ENCODE data around the gene WDR38.
A peak's percentile ranks its signal among the peaks of the same experiment; 100 is the strongest.

Gene WDR38

DNA sequence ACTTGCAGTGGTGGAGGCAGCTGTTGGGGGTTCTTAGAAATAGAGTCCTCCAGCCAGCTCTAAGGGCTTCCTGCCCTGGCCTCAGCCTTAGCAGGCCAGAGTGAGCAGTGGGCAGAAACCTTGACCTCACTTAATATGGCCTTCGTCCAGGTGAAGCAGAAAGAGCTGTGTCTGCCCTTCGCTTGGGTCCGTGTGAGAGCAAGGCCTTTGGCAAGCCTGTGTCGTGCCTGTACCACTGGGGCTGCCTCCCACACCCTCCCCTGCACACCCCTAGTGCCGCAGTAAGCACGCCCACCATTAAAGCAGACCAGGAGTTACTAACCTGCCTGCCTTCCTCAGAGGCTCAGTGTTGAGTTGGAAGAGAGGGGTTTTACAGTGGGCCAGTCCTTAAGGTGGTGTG, 22.2 kb downstream of the WDR38 start:
- Mint-ChIP-seq H3K9me3 (no peaks in the 10 kb centered on the region), H3K27ac (peak overlapping the region; percentile 84), H3K36me3 (peaks cover 41 to 68% of the 10 kb centered on the region in 2 donors), H3K4me3 (no peak overlapping the region), H3K27me3 (no peaks in the 10 kb centered on the region), H3K4me1 (peaks cover 38 to 50% of the 10 kb centered on the region in 2 donors)
- ATAC-seq (replicated peaks) (no peak), DNase-seq (no peak)

DNA sequence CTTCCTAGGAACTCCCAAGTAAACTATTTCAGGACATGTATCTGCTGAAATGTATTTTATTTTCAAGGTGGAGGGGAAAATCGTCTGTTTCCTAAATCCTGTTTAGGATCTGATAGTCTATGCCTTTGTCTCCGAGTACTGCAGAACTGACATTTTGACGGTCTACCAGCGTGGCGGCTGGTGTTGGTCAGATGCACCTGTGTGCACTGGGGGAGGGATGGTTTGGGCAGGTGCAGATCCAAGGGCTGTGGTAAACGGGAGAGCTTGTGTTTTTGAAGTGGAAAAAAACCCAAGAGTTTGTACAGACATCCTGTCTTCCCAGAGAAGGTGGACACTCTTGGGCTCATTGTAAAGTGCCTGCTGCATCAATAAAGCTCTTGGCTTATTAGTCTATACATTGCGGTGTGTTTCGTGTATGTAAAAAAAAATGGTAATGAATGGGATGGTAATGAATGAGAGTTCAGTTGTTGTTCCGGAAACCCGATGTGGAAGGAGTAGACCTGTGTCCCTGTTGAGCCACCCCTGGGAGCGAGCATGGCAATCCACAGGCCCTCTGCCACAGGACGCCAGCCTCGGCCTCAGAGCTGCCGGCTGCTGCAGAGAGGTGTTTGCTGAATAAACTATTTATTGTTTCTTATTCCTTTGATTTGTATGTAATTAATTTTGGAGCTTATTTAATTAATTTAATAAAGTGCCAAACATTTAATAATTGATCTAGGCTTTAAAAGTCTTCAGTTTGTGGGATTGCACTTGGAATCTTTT, 23.9 kb downstream of the WDR38 start:
- Mint-ChIP-seq H3K27me3 (no peaks in the 10 kb centered on the region), H3K9me3 (no peaks in the 10 kb centered on the region), H3K4me1 (peaks cover 24 to 33% of the 10 kb centered on the region in 2 donors), H3K27ac (peak overlapping the region; percentile 91), H3K4me3 (no peak overlapping the region), H3K36me3 (peaks cover 36 to 58% of the 10 kb centered on the region in 2 donors)
- no peak for DNase-seq
- no peak for ATAC-seq (replicated peaks)

DNA sequence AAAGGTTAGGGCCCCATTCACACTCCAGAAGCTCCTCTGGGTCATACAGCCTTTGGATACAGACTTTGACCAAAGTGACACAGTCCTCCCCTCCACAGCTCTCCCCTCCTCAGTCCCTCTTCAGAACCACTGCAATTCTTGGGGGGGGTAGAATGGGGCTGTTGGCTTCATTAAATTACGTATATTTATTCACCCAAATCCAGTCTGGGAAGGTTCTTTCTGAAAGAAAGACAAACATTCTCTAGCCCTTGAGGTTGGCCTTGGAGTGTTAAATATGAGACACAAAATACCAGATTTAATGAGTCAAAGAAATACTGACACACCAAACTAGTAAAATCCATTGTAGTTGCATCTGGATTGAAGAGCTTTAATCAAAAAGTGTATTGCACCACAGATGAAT, 24.8 kb downstream of the WDR38 start:
- no peak overlapping the region for H3K4me3 Mint-ChIP-seq
- H3K27ac Mint-ChIP-seq: no peak overlapping the region
- no peaks in the 10 kb centered on the region for H3K9me3 Mint-ChIP-seq
- ATAC-seq (replicated peaks) (no peak), DNase-seq (no peak)
- peaks cover 29 to 51% of the 10 kb centered on the region in 2 donors for H3K36me3 Mint-ChIP-seq
- H3K27me3 Mint-ChIP-seq: no peaks in the 10 kb centered on the region
- peaks cover 18 to 25% of the 10 kb centered on the region in 2 donors for H3K4me1 Mint-ChIP-seq

DNA sequence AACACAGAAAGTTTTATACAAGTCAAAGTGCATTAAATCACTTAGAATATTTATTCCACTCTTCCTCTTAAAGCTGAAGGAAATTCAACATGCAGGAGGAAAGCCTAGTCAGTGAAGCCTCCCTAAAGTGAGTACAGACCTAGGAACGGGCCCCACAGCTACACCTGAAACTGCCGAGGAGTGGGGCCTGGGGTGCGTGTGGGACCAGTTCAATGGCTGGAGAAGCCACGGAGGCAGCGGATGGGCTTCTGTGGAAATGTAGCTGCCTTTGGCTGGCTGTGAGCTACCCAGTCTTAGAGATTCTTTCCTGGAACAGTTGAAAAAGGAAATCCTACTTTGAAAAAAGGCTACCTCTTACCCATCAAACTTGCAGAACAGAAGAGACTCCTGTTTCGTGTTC, 25.3 kb downstream of the WDR38 start:
- peaks cover 24 to 49% of the 10 kb centered on the region in 2 donors for H3K36me3 Mint-ChIP-seq

DNA sequence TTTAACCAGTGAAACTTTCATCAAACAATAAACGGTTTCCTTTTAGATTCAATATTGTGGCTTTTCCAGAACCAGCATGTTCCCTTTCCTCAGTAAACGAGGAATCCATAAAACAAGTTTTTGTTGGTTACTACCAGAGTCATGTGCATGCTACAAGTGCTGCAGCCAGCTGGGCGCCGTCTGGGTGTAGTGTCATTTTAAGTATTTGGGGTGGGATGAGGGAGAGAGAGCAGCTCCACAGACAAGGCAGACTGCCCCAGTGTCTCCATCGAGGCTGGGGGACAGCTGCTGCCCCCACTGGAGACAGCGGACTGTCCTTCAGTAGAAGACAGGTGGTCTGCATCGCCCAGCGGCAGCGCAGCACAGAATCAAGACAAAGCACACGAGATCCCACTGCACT, 26.0 kb downstream of the WDR38 start:
- Mint-ChIP-seq H3K36me3 (peaks cover 24 to 48% of the 10 kb centered on the region in 2 donors), H3K4me3 (no peak overlapping the region), H3K9me3 (no peaks in the 10 kb centered on the region), H3K27ac (peak overlapping the region; percentile 16), H3K27me3 (no peaks in the 10 kb centered on the region), H3K4me1 (peaks cover 11 to 17% of the 10 kb centered on the region in 2 donors)
- ATAC-seq (replicated peaks) (no peak), DNase-seq (no peak)

More for the DNA sequence above, 25.3 kb downstream of the WDR38 start:
- Mint-ChIP-seq H3K4me3 (no peak overlapping the region), H3K27ac (peak overlapping the region; percentile 14), H3K4me1 (peaks cover 13 to 20% of the 10 kb centered on the region in 2 donors), H3K27me3 (no peaks in the 10 kb centered on the region), H3K9me3 (no peaks in the 10 kb centered on the region)
- DNase-seq: no peak
- ATAC-seq (replicated peaks): no peak

DNA sequence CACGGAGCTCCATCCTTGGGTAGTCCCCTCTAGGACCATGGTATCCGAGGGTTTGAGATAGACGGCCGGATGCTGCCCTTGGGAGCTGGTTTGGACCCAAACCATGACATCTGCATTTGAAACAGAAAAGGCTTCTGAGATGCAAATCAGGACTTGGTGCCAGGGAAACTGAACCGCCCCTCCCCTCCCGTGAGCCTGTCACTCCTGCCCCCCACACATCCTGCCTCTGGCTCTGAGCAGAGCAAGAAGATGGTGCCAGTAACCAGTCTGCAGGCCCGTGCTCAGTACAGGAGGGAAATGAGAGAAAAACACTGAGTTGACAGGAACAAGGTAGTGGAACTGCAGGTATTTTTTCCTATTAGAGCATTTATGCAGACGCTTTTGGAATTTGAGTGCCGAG, 27.2 kb downstream of the WDR38 start:
- Mint-ChIP-seq H3K36me3 (peaks cover 23 to 46% of the 10 kb centered on the region in 2 donors), H3K27me3 (no peaks in the 10 kb centered on the region), H3K4me3 (no peak overlapping the region), H3K27ac (no peak overlapping the region), H3K4me1 (peaks cover 7 to 15% of the 10 kb centered on the region in 2 donors), H3K9me3 (no peaks in the 10 kb centered on the region)
- ATAC-seq (replicated peaks) (no peak), DNase-seq (no peak)

DNA sequence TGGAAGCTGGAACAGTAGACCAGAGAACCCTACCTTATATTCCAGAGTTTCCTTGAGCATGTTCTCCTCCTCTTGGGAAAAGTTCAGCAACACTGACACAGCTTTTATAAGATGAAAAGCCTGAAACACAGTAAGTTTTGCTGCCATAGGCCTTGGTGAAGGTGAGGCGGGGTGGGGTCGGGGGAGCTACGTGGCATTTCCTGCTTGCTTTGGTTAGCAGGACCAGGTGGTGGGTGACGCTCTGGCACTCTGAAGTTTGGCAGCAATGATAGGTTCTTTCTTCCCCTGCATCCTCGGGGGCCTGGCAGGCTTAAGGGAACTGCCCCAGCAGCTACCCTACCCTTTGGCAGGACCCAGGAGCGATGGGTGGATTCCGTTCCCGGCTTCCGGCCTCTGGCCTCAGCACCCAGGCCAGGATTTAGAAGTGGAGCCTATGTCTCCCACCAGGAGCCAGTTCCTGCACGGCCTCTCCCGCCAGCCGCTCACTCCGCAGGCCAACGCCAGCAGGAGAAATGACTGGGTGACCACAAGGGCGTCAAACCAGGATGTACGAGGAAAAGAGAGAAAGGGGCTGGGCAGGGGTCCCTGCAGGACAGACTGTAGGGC, 28.0 kb downstream of the WDR38 start:
- Mint-ChIP-seq H3K36me3 (peaks cover 27 to 47% of the 10 kb centered on the region in 2 donors), H3K27ac (peak overlapping the region; percentile 31), H3K27me3 (no peaks in the 10 kb centered on the region), H3K4me1 (peaks cover 6 to 15% of the 10 kb centered on the region in 2 donors), H3K4me3 (no peak overlapping the region), H3K9me3 (no peaks in the 10 kb centered on the region)
- ATAC-seq (replicated peaks) (no peak), DNase-seq (no peak)

DNA sequence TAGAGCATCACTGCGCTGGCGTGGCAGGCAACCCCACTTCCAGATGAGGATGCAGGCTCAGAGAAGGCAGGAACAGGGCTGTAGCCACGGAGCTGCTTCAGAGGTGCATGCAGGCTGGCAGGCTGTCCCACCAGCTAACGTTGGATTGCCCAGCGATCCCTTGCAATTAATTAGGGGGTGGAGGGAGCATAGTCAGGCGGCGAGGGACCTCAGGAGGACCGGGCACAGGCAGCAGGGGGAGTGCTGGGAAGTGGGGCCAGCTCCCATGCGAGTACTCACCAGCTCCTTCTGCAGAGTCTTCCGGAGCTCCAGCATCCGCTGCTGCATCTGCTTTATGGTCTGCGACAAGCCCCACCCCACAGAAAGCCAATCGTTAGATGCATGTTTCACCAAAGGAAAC, 29.0 kb downstream of the WDR38 start:
- no peak overlapping the region for H3K4me3 Mint-ChIP-seq
- peaks cover 28 to 50% of the 10 kb centered on the region in 2 donors for H3K36me3 Mint-ChIP-seq
- no peak for ATAC-seq (replicated peaks)
- H3K27ac Mint-ChIP-seq: no peak overlapping the region
- H3K4me1 Mint-ChIP-seq: peaks cover 0 to 14% of the 10 kb centered on the region in 2 donors
- no peaks in the 10 kb centered on the region for H3K27me3 Mint-ChIP-seq
- H3K9me3 Mint-ChIP-seq: no peaks in the 10 kb centered on the region
- DNase-seq: no peak

DNA sequence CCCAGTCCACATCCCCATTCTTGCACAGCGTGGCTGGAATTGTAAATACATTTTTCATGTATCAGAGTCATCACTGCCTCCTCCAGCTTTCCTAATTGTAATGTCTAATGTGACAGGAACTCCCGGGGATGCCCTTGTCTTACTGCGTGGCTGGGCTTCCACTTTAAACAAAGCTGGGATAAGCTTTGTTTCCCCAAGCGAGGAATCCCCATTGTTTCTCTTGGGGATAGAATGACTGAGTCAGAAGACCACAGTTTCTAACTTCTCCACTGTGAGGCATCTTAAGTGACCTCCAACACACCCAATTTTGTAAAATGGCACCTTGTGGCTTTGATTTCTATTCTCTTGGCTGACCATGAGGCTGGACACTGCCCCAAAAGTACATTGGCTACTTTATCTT, 31.1 kb downstream of the WDR38 start:
- DNase-seq: no peak
- no peak for ATAC-seq (replicated peaks)
- Mint-ChIP-seq H3K27ac (no peak overlapping the region), H3K4me3 (no peak overlapping the region), H3K27me3 (no peaks in the 10 kb centered on the region), H3K9me3 (no peaks in the 10 kb centered on the region), H3K36me3 (peaks cover 29 to 46% of the 10 kb centered on the region in 2 donors), H3K4me1 (peaks cover 0 to 9% of the 10 kb centered on the region in 2 donors)

DNA sequence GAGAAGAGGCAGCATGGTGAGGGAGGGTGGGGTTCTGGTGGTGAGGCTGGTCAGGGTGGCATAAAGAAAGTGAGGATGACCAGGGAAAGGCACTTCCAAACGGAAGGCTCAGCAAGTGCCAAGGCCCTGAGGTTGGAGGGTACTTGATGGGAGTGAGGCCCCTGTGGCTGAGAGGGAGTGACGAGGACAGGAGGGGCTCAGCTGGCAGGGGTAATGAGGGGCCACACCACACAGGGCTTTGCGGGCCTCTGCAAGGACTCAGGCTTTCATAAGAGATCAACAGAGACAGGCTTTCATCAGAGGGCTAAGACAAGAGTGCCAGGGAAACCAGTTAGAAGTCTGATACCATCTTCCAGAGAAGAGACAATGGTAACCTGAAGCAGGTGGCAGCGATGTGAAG, 32.3 kb downstream of the WDR38 start:
- H3K4me3 Mint-ChIP-seq: no peak overlapping the region
- ATAC-seq (replicated peaks): no peak
- H3K27me3 Mint-ChIP-seq: no peaks in the 10 kb centered on the region
- no peak for DNase-seq
- peaks cover 0 to 8% of the 10 kb centered on the region in 2 donors for H3K4me1 Mint-ChIP-seq
- no peaks in the 10 kb centered on the region for H3K9me3 Mint-ChIP-seq
- H3K36me3 Mint-ChIP-seq: peaks cover 33 to 56% of the 10 kb centered on the region in 2 donors
- H3K27ac Mint-ChIP-seq: no peak overlapping the region

DNA sequence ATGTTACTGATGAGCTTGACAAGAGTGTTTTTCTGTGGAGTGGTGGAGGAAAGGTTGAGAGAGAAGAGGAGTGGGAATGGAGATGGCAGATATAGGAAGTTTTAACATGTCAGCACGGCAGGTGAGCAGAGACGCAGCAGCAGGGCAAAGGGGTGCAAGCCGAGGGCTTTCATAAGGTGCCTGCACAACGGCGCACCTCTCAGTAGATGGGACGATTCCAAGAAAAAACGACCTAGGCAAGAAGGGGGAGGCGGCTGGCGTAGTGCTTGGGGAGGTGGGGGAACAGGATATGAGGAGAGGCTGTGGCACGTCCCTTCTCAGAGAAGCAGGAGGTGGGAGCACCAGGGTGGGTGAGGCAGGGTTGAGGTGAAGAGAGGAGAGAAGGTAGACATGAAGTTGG, 33.2 kb downstream of the WDR38 start:
- Mint-ChIP-seq H3K9me3 (no peaks in the 10 kb centered on the region), H3K4me3 (no peak overlapping the region), H3K27me3 (no peaks in the 10 kb centered on the region), H3K27ac (no peak overlapping the region), H3K4me1 (peaks cover 0 to 8% of the 10 kb centered on the region in 2 donors), H3K36me3 (peaks cover 33 to 60% of the 10 kb centered on the region in 2 donors)
- ATAC-seq (replicated peaks): no peak
- DNase-seq: no peak

DNA sequence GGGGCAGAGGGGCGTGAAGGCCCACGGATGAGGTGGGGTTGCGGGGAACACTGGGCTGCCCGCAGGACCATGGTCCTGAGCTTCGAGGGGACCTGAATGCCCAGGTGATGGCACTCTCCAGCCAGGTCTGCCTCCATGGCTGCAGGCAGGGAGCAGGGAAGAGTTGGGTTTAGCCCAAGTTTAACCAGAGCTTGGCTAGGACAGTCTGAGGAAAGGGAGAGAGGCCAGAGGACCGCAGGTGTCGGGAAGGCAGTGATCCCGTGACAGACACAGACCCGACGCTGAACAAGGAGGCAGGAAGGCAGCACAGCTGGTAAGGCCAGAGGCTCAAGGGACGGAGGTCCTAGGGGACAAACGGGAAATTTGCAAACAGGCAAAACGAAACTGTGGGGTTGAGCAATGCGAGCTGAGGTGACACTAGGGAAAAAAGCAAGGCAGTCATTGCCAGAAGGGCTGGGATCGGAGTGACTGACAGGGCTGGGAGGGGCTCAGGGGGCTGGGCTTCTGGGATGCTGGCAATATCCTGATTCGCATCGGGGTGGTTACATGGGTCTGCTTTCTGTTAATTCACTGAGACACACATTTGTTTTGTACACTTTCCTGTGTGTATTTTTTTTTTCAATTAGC, 33.7 kb downstream of the WDR38 start:
- no peak overlapping the region for H3K27ac Mint-ChIP-seq
- DNase-seq: no peak
- H3K4me1 Mint-ChIP-seq: peaks cover 0 to 8% of the 10 kb centered on the region in 2 donors
- H3K27me3 Mint-ChIP-seq: no peaks in the 10 kb centered on the region
- no peaks in the 10 kb centered on the region for H3K9me3 Mint-ChIP-seq
- H3K36me3 Mint-ChIP-seq: peaks cover 27 to 55% of the 10 kb centered on the region in 2 donors
- peak in 1 of 2 donors; percentile 25 for ATAC-seq (replicated peaks)
- no peak overlapping the region for H3K4me3 Mint-ChIP-seq

DNA sequence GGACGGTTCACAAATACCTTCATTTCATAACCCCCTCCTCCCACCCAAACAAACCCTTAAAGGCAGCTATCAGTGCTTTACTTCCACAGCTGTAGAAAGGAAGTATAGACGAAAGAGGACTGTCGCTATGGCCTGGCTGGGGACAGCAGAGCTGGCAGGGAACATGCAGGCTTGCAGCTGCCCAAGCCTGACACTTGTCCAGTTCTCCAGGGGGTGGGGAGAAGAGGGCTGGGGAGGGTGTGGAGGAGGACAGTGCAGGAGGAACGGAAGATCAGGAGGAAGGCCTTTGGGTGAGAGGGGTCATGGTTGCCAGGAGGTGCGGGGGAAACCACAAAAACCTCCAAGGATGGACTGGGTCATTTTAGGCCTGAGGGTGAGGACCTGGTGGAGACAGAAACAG, 34.6 kb downstream of the WDR38 start:
- H3K36me3 Mint-ChIP-seq: peaks cover 28 to 57% of the 10 kb centered on the region in 2 donors
- DNase-seq: no peak
- no peak overlapping the region for H3K4me3 Mint-ChIP-seq
- H3K27me3 Mint-ChIP-seq: no peaks in the 10 kb centered on the region
- ATAC-seq (replicated peaks): no peak
- H3K4me1 Mint-ChIP-seq: peaks cover 0 to 8% of the 10 kb centered on the region in 2 donors
- no peak overlapping the region for H3K27ac Mint-ChIP-seq
- no peaks in the 10 kb centered on the region for H3K9me3 Mint-ChIP-seq

DNA sequence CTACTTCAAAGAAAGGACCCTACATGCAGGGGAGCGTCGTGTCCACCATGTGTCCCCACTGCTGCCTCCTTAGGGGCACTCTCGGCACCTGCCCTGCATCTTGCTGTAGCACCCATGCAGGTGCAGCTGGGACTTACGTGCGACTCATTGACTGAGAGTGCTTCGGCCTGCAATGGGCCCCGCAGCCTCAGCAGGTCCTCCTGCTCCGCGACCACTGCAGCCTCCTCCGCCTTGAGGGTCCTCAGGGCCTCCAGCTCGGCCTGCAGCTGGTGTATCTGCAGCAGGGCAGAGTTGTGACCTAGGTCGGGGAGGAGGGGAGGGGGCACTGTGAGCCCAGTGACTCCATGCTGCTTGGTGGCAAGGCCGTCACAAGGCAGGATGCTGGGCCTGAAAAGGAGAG, 35.7 kb downstream of the WDR38 start:
- DNase-seq (no peak), ATAC-seq (replicated peaks) (no peak)
- peaks cover 0 to 8% of the 10 kb centered on the region in 2 donors for H3K4me1 Mint-ChIP-seq
- peaks cover 28 to 61% of the 10 kb centered on the region in 2 donors for H3K36me3 Mint-ChIP-seq
- no peaks in the 10 kb centered on the region for H3K9me3 Mint-ChIP-seq
- H3K27me3 Mint-ChIP-seq: no peaks in the 10 kb centered on the region
- H3K27ac Mint-ChIP-seq: no peak overlapping the region
- H3K4me3 Mint-ChIP-seq: no peak overlapping the region

DNA sequence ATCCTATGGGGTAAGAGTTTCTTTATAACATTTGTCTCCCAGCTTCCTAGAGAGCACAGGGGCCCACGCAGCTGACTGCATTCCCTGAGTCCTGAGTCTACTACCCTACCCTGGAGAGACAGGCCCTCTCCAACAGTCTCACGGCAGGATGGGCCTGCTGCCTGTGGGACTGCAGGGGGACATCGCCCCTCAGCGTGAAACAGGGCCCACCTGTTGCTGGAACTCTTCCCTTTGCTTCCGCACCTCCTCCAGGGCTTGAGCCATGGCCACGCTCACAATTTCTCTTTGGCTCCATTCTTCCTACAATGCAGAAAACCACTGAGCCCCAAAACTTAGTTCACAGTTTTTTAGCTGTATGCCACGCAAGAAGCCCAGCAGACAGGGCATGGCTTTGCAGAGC, 36.9 kb downstream of the WDR38 start:
- H3K4me1 Mint-ChIP-seq: peaks cover 0 to 9% of the 10 kb centered on the region in 2 donors
- peaks cover 32 to 66% of the 10 kb centered on the region in 2 donors for H3K36me3 Mint-ChIP-seq
- H3K4me3 Mint-ChIP-seq: no peak overlapping the region
- no peaks in the 10 kb centered on the region for H3K9me3 Mint-ChIP-seq
- ATAC-seq (replicated peaks) (no peak), DNase-seq (no peak)
- no peak overlapping the region for H3K27ac Mint-ChIP-seq
- H3K27me3 Mint-ChIP-seq: no peaks in the 10 kb centered on the region
